ENCODE results near the gene CYP4A22. TPM values are rescaled to one million over a fixed set of nuclear protein-coding genes. Genes with fewer than 3 reads are reported as not detected.
A peak's percentile ranks its signal among the peaks of the same experiment; 100 is the strongest.

The CYP4A22 gene
- polyA plus RNA-seq, 1 experiment = not detected

DNA sequence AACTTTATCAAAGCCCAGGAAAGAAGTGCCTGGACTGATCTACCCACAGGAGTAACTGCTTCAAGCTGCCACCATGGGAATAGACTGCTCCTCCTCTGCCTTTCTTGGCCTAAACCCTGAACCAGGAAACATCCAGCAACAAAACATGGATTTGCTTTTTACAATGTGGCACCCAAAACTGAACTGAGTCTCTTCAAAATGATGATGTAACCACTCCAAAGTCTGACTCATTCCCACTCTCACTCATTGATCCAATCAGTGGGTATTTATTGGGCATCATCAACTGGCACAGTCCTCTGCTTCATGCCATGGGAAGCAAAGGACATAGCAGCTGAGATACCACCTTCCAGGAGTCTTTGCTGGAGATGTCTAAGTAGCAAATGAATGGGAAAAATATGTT lies 23.5 kb downstream of the CYP4A22 start:
- ChIA-PET POLR2A (no interaction called here), CTCF (no interaction called here)
- Histone ChIP-seq H3K27ac (ENCODE audit: low read depth, low read length) (no peak overlapping the region), H3K9me3 (ENCODE audit: control insufficient read depth, insufficient read depth, low read length) (no peaks in the 10 kb centered on the region), H3K4me3 (ENCODE audit: low read depth, low read length) (no peak overlapping the region), H3K27me3 (ENCODE audit: control insufficient read depth, insufficient read depth, low read length) (peaks cover 2% of the 10 kb centered on the region)
- TF ChIP-seq, protein P1, sequence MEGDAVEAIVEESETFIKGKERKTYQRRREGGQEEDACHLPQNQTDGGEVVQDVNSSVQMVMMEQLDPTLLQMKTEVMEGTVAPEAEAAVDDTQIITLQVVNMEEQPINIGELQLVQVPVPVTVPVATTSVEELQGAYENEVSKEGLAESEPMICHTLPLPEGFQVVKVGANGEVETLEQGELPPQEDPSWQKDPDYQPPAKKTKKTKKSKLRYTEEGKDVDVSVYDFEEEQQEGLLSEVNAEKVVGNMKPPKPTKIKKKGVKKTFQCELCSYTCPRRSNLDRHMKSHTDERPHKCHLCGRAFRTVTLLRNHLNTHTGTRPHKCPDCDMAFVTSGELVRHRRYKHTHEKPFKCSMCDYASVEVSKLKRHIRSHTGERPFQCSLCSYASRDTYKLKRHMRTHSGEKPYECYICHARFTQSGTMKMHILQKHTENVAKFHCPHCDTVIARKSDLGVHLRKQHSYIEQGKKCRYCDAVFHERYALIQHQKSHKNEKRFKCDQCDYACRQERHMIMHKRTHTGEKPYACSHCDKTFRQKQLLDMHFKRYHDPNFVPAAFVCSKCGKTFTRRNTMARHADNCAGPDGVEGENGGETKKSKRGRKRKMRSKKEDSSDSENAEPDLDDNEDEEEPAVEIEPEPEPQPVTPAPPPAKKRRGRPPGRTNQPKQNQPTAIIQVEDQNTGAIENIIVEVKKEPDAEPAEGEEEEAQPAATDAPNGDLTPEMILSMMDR (IDR thresholded peaks at IDR 0.05; ENCODE audit: low read depth, low read length) = no peak
- no peak for DNase-seq (ENCODE audit: low read depth, low spot score)

DNA sequence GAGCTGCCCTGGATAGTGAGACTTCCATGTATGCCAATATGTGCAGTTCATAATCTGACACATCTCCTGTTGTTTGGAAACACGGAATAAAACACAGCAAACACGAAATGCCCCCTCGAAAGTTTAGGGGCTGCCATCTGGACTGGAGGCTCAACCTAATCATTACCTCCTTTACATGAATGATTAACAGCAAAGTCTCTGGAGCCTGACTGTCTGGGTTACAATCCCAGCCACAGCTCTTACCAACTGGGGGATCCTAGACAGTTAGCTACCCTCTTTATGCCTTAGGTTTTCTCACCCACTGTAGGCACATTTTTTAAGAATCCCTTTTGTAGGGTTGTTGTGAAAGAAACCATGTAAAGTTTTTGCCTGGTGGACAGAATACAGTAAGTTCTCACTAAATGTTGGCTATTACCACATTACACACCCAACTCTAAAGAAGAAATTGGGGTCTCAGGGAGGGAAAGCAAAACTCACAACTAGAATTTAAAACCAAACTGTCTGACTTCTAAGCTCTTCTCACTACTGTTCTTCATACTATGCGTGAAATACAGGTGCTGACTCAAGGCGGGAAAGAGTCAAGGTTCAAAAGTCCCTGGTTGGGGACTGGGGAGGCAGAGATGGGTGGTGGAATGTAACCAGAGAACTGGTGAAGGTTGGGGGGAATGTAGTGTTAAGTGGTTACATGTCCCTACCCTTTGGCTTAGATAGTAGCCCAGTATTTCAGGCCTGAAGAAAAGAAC lies 24.2 kb downstream of the CYP4A22 start:
- Histone ChIP-seq H3K9me3 (ENCODE audit: control insufficient read depth, insufficient read depth, low read length) (no peaks in the 10 kb centered on the region), H3K4me3 (ENCODE audit: low read depth, low read length) (no peak overlapping the region), H3K27me3 (ENCODE audit: control insufficient read depth, insufficient read depth, low read length) (peaks cover 2% of the 10 kb centered on the region), H3K27ac (ENCODE audit: low read depth, low read length) (no peak overlapping the region)
- DNase-seq (ENCODE audit: low read depth, low spot score) = no peak
- CTCF ChIA-PET = no interaction called here
- POLR2A ChIA-PET = no interaction called here
- TF ChIP-seq, protein P1 (IDR thresholded peaks at IDR 0.05; ENCODE audit: low read depth, low read length) = no peak

DNA sequence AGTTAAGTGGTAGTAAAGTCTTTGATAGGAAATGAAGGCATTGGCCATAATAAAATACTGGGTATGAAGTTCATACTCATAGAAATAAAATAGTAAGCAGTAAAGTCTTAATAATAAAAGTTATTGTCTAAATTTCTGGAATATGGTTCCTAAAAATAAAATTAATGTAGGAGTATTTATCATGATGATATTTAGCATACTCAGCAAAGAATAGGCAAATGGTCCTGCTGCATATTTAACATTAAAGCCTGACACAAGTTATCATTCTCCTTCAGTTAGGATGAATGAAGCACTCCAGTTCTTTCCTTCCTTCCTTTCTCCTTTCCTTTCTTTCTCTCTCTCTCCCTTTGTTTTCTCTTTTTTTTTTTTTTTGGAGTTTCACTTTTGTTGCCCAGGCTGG lies 27.3 kb downstream of the CYP4A22 start:
- ChIA-PET POLR2A (interaction anchor here (0.7 kb wide), 1 partner anchor 401 kb away, joined by 10 read pairs; no protein-coding TSS in a partner anchor), CTCF (interaction anchor here (0.7 kb wide), 1 partner anchor 98 kb away, joined by 3 read pairs; no protein-coding TSS in a partner anchor)
- DNase-seq (ENCODE audit: low read depth, low spot score) = no peak
- no peak overlapping the region for H3K4me3 ChIP-seq (ENCODE audit: low read depth, low read length)
- H3K27me3 ChIP-seq (ENCODE audit: control insufficient read depth, insufficient read depth, low read length) = peaks cover 2% of the 10 kb centered on the region
- TF ChIP-seq, protein P1 (IDR thresholded peaks at IDR 0.05; ENCODE audit: low read depth, low read length) = no peak
- no peaks in the 10 kb centered on the region for H3K9me3 ChIP-seq (ENCODE audit: control insufficient read depth, insufficient read depth, low read length)
- no peak overlapping the region for H3K27ac ChIP-seq (ENCODE audit: low read depth, low read length)

DNA sequence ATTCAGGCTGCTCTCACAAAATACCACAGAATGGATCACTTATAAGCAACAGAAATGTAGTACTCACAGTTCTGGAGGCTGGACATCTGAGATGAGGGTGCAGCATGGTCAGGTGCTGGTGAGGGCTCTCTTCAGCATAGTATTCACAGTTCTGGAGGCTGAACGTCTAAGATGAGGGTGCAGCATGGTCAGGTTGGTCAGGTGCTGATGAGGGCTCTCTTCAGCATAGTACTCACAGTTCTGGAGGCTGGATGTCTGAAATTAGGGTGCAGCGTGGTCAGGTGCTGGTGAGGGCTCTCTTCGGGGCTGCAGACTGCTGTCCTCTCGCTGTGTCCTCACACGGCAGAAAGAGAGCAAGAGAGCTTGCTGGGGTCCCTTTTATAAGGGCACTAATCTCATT lies 35.5 kb downstream of the CYP4A22 start:
- TF ChIP-seq, protein P1 (IDR thresholded peaks at IDR 0.05; ENCODE audit: low read depth, low read length) = no peak
- Histone ChIP-seq H3K4me3 (ENCODE audit: low read depth, low read length) (no peak overlapping the region), H3K9me3 (ENCODE audit: control insufficient read depth, insufficient read depth, low read length) (no peaks in the 10 kb centered on the region), H3K27me3 (ENCODE audit: control insufficient read depth, insufficient read depth, low read length) (peaks cover 3% of the 10 kb centered on the region), H3K27ac (ENCODE audit: low read depth, low read length) (no peak overlapping the region)
- POLR2A ChIA-PET = no interaction called here
- CTCF ChIA-PET = no interaction called here
- DNase-seq (ENCODE audit: low read depth, low spot score) = no peak

DNA sequence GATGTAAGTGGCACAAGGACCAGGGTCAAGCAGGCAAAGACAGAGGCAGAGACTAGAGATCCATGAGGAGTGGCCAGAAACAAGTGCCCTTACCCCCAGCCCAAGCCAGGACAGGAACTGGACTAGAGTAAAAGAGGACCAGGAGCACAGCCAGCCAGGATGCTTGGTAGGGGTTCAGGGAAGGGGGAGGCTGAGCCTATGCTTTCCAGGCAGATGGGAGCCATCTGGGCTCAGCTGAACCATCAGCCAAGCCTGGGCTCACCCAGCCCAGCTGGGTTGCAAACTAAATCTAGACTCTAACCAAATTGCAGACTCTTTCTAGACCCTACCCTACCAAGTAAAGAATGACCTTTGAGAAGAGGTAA lies 37.4 kb downstream of the CYP4A22 start:
- Histone ChIP-seq H3K27me3 (ENCODE audit: control insufficient read depth, insufficient read depth, low read length) (peaks cover 6% of the 10 kb centered on the region), H3K9me3 (ENCODE audit: control insufficient read depth, insufficient read depth, low read length) (no peaks in the 10 kb centered on the region), H3K4me3 (ENCODE audit: low read depth, low read length) (no peak overlapping the region), H3K27ac (ENCODE audit: low read depth, low read length) (no peak overlapping the region)
- ChIA-PET POLR2A (no interaction called here), CTCF (interaction anchor here (1.5 to 6.1 kb wide), 6 partner anchors 10 to 261 kb away, joined by 4 to 127 read pairs (median 32); partner anchors contain the start of genes FOXD2 and PDZK1IP1)
- DNase-seq (ENCODE audit: low read depth, low spot score) = no peak
- TF ChIP-seq, protein P1 (IDR thresholded peaks at IDR 0.05; ENCODE audit: low read depth, low read length) = 0 out of 2 replicates have a peak, but pooled peaks have one; percentile 3

Measured in AG04450 (cell line).